Measurements from ENCODE around the gene PELI3.

The PELI3 gene

GRCh38 chr11:66497206-66497605 lies 30.5 kb downstream of the PELI3 start:
- DNase-seq (ENCODE audit: low read depth in 2 of 2, low spot score in 1 of 2), result no peak

- DNase-seq (ENCODE audit: low read depth in 2 of 2, low spot score in 1 of 2), result no peak
Measured at GRCh38 chr11:66498506-66498905, 31.8 kb downstream of the PELI3 start.

- DNase-seq (ENCODE audit: low read depth in 2 of 2, low spot score in 1 of 2), result no peak
Measured at GRCh38 chr11:66505276-66505816, 38.6 kb downstream of the PELI3 start.

- DNase-seq (ENCODE audit: low read depth in 2 of 2, low spot score in 1 of 2), result no peak
Measured at GRCh38 chr11:66509131-66509561, 42.4 kb downstream of the PELI3 start.

- DNase-seq (ENCODE audit: low read depth in 2 of 2, low spot score in 1 of 2), result peak; percentile 57 to 73
Measured at GRCh38 chr11:66510271-66510989, 43.7 kb downstream of the PELI3 start, which contains the start of gene BBS1. BBS1 (plus strand) TSS chr11:66510635; CDS start chr11:66510660, 25 bp downstream.

- DNase-seq (ENCODE audit: low read depth in 2 of 2, low spot score in 1 of 2), result no peak
Measured at GRCh38 chr11:66510990-66511339, 44.3 kb downstream of the PELI3 start.

GRCh38 chr11:66523611-66524010 lies 56.9 kb downstream of the PELI3 start:
- no peak for DNase-seq (ENCODE audit: low read depth in 2 of 2, low spot score in 1 of 2)

GRCh38 chr11:66524304-66525040 lies 57.8 kb downstream of the PELI3 start:
- no peak for DNase-seq (ENCODE audit: low read depth in 2 of 2, low spot score in 1 of 2)

Data from stimulated activated CD8-positive, alpha-beta memory T cell treated with anti-CD3 and anti-CD28 coated beads, Interleukin-4, amount 100 ng/mL, for 1 hour (primary cell).